ENCODE results near the gene CAMSAP1.

The CAMSAP1 gene

DNA sequence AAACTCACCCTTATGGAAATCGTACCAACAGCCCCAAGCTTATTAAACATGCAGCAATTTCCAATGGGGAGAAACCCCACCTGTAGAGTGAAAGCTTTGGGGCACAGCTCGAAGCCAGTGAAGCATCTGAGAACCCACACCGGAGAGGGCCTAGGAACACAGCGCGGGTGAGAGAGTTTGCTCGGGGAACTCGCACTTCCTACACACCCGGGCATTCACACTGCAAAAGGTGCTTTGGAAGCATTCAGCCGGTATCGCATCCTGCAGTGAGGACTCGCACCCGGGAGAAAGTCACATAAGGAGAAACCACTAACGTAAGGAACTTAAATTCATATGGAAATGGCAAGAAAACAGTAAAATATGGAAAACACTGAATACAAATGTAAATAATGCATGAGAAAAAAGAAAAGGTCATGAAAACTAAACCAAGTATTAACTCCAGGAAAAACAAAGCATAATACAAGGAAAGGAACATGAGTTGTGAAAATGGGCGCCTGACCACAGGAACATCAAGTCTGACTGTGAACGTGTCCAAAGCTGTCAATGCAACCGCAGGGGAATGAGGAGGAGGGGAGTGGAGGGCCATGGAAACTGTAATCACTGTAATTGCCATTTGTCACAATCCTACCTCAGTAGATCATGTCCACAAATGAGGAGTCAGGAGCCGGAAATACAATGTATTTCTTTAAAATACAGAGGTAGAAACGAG is 28.7 kb downstream of the CAMSAP1 start:
- no peak for DNase-seq

DNA sequence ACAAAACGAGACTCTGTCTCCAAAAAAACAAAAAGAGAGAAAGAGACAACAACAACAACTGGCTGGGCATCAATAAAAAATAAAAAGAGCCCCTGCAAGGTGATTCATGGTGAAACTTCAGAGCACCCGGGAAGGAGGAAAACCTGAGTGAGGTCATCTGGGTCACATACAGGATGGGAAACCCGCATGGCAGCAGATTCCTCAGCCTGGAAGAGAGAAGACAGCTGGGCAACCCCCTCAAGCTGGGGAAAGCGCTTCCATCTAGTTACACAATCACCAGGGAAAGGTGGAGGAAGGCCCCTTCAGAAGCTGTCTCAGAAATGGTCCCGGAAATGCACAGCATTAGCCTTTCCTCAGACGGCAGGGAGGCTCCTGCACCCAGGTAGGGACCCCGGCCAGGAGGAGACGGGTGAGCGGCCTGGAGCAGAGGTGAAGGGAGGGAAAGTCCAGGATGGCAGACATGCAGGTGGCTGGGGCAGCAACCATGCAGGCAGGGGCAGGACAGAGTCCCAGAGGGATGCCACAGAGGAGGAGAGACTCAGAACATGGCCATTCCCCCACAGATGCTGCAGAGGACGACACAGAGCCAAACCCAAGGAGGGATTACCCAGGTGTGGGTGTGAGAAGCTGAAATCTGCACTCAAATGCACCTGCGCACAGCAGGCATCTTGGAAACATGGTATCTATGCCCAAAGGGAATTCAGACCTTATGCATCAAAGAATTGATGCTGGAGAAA is 29.4 kb downstream of the CAMSAP1 start:
- DNase-seq: no peak

DNA sequence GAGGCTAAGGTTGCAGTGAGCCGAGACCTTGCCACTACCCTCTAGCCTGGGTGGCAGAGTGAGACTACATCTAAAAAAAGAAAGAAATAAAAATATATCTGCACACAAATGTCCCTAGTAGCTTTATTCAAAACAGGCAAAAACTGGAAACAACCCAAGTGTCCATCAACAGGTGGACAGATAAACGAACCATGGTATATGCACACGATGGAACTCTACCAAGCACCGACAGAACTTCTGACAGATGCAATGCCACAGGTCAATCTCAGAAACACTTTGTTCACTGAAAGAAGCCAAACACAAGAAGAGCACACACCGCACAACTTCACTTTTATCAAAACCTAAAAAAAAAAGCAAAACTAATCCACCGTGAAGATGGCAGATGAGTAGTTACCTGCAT is 30.4 kb downstream of the CAMSAP1 start:
- DNase-seq: no peak

DNA sequence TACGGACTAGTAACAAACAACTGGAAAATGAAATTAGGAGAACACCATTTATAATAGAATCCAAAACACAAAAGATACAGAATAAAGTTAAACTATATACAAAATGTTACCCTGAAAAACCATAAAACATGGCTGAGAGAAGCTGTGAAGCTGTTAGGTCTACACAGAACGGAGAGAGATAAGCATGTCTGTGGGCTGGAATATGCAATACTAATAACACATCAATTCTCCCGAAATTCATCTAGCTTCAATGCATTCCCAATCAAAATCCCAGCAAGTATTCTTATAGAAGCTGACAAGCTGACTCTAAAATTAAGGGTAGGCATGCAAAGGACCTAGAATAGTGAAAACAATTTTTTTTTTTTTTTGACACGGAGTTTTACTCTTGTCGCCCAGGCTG is 32.5 kb downstream of the CAMSAP1 start:
- DNase-seq: no peak

DNA sequence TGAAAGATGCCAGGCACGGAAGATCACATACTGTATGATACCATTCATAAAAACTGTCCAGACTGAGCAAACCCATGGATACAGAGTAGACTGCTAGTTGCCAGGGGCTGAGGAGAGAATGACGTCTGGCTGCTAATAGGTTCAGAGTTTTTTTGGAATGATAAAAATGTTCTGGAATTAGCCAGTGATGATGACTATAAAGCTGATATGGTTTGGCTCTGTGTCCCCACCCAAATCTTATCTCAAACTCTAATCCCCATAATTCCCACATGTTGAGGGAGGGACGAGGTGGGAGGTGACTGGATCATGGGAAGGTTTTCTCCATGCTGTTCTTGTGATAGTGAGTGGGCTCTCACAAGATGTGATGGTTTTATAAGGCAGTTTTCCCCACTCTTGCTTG is 37.4 kb downstream of the CAMSAP1 start:
- no peak for DNase-seq

DNA sequence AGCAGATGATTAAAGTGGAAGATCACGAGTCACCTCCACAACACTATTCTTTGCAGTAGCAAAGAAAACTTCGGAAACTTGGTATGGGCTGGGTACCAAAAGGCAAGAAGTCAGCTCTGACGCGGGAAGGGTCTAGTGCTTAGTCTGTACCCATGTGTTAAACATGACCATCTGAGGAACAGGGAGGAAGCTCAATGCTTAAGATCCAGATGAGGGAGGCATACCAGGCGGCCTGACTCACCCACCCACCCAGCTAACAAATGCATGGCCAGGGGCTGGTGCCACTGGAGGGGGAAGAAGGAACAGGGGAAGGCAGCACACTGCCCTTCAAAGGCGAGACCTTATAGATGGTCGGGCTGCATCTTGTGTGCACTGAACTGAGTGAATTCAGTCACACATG is 41.8 kb downstream of the CAMSAP1 start:
- no peak for DNase-seq

DNA sequence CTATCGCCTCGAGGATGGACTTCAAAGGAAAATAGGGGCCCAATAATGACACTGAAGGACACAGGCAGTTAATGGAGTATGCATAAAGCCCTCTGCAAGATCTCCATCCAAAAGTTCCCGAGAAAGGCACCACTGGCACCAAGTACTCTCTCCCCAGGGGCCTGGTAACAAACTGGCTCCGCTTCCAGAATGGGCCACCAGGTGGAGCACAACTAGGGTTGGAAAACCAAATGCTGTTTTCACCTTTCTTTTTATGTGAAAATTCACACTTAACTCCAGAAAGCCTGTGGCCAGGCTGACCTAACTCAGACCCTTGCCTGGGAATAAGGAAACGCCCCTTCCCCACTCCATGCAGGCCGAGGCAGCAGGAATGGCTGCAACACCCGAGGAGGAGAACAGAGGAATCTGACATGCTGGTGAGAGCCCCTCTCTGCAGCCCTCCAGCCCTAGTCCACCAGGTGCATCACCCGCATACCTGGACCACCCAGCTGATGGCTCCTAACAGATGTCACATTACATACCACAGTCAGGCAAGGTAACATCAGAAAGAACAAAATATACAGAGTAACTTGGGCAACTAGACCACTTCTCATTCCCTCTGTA is 42.8 kb downstream of the CAMSAP1 start:
- DNase-seq: peak; percentile 91

DNA sequence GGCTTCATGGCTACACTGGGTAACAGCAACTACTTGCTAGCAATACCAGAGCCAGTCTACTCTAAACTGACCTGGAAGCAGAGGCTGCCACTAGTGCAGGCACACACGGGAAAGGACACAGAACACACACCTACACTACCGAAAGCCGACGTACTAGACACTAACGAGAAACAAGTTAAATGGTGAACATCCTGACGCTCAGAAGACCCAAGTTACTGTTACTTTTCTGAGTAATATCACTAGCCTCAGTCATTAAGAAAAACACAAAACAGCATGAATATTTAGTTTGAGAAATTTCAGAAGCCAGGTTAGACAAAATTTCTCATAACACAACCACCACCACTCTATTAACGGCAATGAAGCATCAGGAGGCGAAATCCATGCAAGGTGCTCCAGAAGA is 44.5 kb downstream of the CAMSAP1 start:
- DNase-seq: no peak

DNA sequence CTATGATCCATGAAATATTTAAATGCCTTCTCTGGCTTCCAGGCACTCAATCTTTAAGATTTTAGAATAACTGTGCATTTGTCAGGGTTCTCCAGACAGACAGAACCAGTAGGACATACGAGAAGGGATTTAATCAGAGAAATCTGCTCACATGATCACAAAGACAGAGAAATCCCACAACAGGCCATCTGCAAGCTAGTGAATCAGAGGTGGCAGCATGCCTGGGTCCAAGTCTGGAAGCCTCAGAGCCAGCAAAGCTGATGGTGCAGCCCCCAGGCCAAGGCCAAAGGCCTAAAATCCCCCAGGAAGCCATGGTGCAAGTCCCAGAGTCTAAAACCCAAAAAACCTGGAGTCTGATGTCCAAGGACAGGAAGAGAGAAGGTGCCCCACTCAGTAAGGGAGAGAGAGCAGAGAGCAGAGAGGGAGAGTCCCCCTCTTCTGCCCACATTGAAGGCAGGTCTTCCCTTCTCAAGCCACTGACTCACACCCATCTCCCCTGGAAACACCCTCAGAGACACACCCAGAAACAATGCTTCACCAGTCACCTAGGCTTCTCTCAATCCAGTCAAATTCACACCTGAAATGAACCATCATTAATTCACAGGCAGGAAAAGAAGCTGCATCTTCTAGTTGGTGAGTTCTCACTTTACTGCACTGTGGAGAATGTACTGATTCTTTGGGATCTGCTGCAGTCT is 48.7 kb downstream of the CAMSAP1 start:
- DNase-seq: no peak

DNA sequence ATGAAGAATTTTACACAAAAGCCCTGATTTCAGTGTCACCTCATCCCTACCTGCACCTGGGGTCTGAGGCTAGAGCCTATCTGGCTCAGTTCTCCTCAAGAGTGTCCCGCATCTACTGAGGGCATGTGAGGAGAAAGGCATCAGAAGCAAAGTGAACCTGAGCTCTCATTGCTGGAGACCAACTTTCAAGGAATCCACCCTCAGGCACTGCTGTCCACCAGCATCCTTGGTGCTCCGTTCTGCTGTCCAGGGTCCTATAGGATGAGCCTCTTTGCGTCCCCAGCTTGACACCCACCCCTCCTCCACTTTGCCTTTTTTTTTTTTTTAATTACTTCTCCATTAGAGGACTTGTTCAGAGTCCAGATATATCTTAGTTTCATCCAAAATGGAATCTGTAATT is 49.5 kb downstream of the CAMSAP1 start:
- DNase-seq: no peak

DNA sequence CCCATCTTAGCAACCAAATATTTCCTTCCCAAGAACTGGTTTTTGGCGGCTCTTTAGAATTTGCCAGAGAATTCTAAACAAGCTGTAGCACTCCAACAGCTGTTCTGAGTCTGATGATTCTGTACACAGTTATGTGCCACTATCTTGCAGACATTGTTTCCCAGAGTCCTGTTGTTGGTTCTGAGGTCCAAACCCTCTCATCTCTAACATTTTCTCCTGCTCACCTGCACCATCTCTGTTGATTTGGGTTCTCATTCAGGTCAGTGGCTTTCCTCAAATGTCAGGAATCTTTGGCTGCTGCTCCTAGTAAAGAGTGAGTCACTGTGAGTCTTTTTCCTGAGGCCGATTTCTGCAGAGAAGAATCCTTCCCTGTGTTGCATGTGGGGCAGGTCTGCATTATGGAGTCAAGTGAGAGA is 50.0 kb downstream of the CAMSAP1 start:
- no peak for DNase-seq

DNA sequence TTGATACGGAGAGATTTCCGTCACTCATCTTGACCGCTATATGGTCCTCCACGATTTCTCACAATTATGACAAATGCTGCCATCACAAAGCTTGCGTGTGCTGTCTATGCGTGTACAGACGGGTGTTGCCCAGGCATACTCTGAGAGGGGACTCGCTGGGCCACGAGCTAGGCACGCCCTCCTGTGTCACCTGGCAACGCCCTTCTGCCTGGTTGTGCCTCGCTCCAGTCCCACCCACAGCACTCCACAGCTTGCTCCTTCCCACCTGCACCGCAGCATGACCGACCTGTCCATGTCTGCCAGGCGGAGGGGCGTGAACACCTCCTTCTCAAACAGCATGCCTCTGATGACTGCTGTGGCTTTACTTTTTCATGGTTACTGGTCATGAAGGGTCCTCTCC is 55.6 kb downstream of the CAMSAP1 start:
- DNase-seq: no peak

DNA sequence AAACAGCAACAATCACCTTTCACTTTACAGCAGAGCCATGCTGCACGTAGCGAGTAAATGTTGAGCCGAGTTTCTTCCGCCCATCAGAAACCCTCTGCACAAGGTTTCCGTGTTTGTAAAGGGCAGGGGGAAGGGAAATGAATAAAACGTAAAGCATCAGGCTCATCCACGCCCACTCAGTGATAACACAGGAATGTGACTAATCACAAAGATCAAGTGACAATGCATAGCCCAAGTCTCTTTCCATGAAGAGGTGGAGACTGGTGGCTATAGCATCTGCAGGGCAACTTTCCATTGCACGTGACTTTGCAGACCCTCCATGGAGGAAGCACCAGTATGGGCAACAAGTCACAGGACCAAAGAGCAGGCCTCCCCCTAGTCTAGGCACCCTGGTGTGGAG is 56.6 kb downstream of the CAMSAP1 start:
- no peak for DNase-seq

DNA sequence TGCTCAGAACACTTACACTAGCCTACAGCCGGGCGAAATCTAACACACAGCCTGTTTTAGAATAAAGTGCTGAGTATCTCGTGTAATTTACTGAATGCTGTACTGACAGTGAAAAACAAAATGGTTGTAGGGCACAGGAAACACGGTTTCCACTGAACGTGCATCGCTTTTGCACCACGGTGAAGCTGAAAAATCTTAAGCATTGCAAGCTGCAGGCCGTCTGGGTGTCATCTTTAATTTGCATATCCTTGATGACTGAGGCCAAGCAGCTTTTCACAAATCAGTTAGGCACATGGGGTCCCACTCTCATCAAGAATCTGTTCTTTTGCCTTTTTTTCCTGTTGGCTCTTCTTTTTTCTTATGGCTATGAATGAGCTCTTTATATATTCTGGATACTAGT is 58.2 kb downstream of the CAMSAP1 start:
- DNase-seq: no peak

DNA sequence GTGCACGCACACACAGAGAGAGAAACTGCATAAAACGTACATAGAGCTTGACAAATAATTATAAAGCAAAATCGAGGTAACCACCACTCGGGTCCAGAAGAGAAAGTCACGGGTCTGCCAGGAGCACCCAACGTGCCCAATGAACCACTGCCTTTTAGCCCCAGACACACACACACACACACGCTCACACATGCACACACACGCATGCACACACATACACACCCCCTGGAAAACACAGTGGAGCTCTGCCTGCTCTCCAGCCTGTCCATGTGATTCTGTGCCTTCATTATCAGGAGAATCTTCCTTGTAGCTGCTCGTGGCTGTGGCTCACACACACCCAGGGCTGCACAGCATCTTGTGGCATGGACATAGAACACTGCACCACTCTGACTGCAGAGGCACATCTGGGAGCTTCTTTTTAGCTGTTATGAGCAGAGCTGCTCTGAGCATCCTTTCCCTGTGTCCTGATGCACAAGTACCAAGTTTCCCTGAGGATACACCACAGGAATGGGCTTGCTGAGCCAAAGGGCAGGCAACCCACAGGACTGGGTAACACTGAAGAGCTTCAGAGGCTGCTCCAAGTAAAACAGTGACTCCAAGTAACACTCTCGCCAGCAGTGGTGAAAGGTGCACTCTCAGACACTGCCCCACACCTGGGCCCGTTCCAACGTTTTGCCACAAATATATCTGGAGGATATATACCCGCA is 58.9 kb downstream of the CAMSAP1 start:
- no peak for DNase-seq

DNA sequence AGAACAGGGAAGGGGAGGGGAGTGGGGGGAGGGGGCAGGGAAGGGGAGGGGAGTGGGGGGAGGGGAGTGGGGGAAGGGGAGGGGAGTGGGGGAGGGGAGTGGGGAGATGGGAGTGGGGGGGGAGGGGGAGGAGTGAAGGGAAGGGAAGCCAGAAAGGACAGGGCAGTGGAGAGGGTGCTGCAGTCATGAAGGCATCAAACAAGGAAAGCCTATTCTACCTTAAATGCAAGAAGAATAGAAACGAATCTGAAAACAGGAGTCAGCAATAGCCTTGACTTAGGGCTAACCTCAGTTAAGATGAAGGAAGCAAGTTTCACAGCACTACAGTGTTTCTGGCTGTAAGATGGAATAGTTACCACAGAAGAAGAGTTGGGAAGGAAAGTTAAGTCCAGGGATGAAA is 59.5 kb downstream of the CAMSAP1 start:
- no peak for DNase-seq

DNA sequence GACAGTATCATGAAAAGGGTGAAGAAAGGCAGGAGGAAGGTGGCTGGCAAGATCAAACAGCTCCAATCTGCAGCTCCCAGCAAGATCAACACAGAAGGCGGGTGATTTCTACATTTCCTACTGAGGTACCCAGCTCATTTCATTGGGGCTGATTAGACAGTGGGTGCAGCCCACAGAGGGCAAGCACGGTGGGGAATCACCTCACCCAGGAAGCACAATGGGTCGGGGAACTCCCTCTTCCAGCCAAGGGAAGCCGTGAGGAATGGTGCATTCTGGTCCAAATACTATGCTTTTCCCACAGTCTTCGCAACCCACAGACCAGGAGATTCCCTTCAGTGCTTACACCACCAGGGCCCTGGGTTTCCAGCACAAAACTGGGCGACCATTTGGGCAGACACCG is 66.8 kb downstream of the CAMSAP1 start:
- no peak for DNase-seq

DNA sequence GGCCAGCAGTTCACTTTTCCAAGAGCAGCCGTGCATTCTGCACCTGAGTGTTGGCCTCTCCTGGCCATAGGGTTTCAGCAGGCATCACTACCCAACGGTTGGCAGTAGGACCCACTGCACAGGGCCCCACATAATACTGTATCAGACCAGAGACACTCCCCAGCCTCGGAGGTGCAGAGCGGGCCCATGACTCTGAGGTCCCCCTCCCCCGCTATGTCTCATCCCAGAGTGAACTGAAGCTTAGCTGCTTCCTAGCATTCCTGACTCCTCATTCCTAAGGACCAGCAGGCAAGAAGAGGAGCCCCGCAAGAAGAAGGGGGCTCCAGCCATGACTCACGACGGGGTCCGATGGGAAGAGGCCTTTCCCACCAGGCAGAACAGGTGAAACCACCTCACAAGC is 67.2 kb downstream of the CAMSAP1 start:
- DNase-seq: no peak

DNA sequence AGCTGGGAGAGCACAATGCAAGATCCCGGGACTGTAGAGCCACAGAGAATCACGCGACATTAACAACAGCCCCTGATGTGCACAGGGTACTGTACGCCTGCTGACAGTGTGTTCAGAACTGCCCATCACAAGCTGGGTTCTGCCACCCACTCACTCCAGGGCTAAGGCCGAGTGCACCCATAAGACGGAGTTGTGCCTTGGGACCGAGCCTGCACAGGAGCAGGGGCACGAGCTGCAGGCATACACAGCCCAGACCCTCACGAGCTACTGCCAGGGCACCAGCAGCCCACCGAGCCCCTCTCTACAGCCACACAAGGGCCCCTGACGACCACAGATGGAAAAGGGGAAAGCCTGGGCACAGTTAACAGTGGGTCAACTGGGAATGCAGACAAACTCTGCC is 67.8 kb downstream of the CAMSAP1 start:
- no peak for DNase-seq

DNA sequence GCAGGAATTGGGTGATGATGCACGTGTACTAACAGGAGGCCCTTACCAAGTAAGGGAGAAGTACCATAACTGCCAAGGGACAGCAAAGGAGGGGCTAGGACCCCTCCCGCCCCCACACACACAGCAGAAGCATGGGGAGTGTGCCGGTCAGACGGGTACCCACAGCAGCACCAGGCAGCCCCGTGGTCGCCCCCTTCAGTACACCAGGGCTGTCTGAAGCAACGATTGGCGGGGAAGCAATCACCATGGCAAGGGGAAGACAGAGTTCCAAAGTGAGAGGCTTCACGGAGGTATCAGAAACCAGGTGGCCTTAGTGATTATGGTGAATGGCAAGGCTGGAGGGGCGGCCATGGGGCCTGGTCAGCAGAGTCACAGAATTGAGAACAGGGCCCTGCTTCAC is 72.2 kb downstream of the CAMSAP1 start:
- DNase-seq: no peak

DNA sequence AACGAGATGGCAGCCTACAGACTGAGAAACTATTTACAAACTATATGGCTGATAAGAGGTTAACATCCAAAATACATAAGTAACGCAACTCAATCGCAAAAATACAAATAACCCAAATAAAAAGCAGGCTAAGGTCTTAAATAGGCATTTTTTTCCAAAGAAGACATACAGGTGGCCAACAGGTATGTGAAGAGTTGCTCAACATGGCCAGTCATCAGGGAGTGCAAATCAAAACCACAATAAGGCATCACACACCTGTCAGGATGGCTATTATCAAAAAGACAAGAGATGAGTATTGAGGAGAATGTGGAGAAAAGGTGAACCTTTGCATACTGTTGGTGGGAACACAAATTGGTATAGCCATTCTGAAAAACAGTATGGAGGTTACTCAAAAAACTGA is 73.5 kb downstream of the CAMSAP1 start:
- no peak for DNase-seq

DNA sequence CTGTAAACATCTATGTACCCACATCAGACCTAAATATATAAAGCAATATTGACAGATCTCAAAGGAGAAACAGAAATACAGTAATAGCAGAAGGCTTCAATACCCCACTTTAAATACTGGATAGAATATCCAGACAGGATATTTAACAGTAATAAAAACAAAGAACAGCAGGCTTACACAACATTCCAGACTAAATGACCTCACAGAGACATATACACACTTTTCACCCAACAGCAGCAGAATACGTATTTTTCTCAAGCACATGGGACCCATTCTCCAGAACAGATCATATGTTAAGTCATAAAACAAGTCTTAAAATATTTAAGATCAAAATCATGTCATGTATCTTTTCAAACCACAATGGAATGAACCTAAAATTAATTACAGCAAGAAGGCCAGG is 76.8 kb downstream of the CAMSAP1 start:
- no peak for DNase-seq

DNA sequence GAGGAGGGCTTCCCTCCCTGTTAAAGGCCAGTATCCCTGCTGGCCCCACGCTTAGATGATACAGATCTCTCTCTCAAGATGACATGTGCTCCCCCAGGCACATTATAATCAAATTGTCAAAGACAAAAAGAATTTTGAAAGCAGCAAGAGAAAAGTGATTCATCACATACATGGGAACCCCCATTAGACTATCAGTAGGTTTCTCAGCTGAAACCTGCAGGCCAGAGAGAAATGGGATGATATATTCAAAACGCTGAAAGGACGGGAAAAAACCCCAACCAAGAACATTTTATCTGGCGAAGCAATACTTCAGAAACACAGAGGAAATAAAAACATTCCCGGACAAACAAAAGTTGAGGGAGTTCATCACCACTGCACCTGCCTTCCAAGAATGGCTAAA is 78.7 kb downstream of the CAMSAP1 start:
- no peak for DNase-seq

Measured in stimulated activated CD8-positive, alpha-beta memory T cell treated with anti-CD3 and anti-CD28 coated beads, Interleukin-4, amount 100 ng/mL, for 48 hours (primary cell).